GM12891 (cell line): ENCODE results near the gene PHLDB3.

Source experiments
- DNase-seq: peaks from one replicate; pipeline ENCODE4 v3.0.0; 2011; ENCODE audit warnings: low spot score; ENCODE audit not compliant: insufficient read length
- FAIRE-seq: peaks from 2 replicates; lab custom pipeline; 2011; peaks lifted over from hg19 to GRCh38; lab: Jason Lieb, UNC
- PAX5 ChIP-seq: IDR thresholded peaks from 2 replicates; pipeline ENCODE4 v1.6.1; 2011; ENCODE audit warnings: low read length, moderate library complexity, mild to moderate bottlenecking; ENCODE audit not compliant: insufficient read depth, severe bottlenecking
- POLR2A ChIP-seq: IDR thresholded peaks from 2 replicates; pipeline ENCODE4 v1.6.1; 2011; ENCODE audit warnings: low read depth, low read length, control low read depth
- POLR2AphosphoS5 ChIP-seq: IDR thresholded peaks from 2 replicates; pipeline ENCODE4 v1.6.1; 2011; ENCODE audit warnings: low read depth, low read length, control low read depth
- POU2F2 ChIP-seq: IDR thresholded peaks from 2 replicates; pipeline ENCODE4 v1.6.1; 2011; ENCODE audit warnings: low read depth, mild to moderate bottlenecking, control low read depth, low read length, moderate library complexity
- SPI1 ChIP-seq: IDR thresholded peaks from 2 replicates; pipeline ENCODE4 v1.6.1; 2011; ENCODE audit warnings: low read depth, low read length, control low read depth
- TAF1 ChIP-seq: IDR thresholded peaks from 2 replicates; pipeline ENCODE4 v1.6.1; 2011; ENCODE audit warnings: low read depth, low read length, control low read depth

Gene PHLDB3

GRCh38 chr19:43511324-43511723 lies 6.8 kb upstream of the PHLDB3 start:
- DNase-seq (no peak), FAIRE-seq (no peak)
- TF ChIP-seq SPI1 (no peak), TAF1 (no peak), POU2F2 (no peak), POLR2A (no peak), POLR2AphosphoS5 (no peak), PAX5 (no peak)

GRCh38 chr19:43510713-43511112 lies 6.2 kb upstream of the PHLDB3 start:
- TF ChIP-seq TAF1 = no peak
- DNase-seq (no peak), FAIRE-seq (no peak)

DNA sequence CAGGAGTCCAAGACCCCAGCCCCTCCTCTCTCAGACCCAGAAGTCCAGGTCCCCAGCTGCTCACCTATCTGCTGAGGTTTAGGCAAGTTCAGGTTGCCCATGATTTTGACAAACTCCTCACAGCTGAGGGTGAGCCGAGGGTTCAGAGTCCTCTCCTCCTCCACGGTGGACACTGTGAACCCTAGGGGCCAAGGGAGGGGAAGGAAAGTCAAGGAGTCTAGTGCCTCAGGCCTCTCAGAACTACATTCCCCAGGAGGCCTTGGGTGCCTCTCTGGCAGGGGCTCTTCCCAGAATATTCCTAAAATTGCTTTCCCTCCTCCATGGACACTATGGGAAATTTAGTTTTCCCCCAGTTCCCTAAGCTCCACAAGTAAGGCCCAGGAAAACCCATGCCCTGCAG lies 3.3 kb upstream of the PHLDB3 start:
- FAIRE-seq = no peak
- TF ChIP-seq POU2F2 (no peak), POLR2A (no peak), TAF1 (no peak), PAX5 (no peak), SPI1 (no peak), POLR2AphosphoS5 (no peak)

GRCh38 chr19:43506629-43507028 lies 2.1 kb upstream of the PHLDB3 start:
- FAIRE-seq = no peak
- DNase-seq = no peak
- TF ChIP-seq POLR2A = no peak
- no peak for TF ChIP-seq PAX5
- no peak for TF ChIP-seq POLR2AphosphoS5
- no peak for TF ChIP-seq TAF1
- no peak for TF ChIP-seq POU2F2

More for the DNA sequence above, 3.3 kb upstream of the PHLDB3 start:
- DNase-seq = no peak

GRCh38 chr19:43505941-43506340 lies 1.4 kb upstream of the PHLDB3 start:
- no peak for DNase-seq
- FAIRE-seq = no peak
- no peak for TF ChIP-seq POU2F2
- TF ChIP-seq SPI1 = no peak
- no peak for TF ChIP-seq POLR2AphosphoS5
- no peak for TF ChIP-seq TAF1
- TF ChIP-seq PAX5 = no peak
- TF ChIP-seq POLR2A = no peak

DNA sequence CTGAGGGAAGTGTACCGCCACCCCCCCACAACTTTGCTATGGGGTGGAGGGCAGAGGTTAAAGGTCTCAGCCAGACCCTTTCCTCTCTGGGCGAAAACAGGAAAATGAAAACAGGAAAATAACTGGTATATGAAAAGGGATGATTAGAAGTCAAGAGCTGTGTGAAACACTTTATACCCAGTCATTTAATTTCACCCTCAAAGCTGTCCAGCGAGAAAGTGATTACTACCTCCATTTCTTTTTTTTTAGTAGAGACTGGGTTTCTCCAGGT lies 575 bp upstream of the PHLDB3 start:
- DNase-seq (no peak), FAIRE-seq (no peak)
- TF ChIP-seq POLR2AphosphoS5 (no peak), POLR2A (no peak), TAF1 (no peak), SPI1 (no peak), POU2F2 (no peak), PAX5 (no peak)

DNA sequence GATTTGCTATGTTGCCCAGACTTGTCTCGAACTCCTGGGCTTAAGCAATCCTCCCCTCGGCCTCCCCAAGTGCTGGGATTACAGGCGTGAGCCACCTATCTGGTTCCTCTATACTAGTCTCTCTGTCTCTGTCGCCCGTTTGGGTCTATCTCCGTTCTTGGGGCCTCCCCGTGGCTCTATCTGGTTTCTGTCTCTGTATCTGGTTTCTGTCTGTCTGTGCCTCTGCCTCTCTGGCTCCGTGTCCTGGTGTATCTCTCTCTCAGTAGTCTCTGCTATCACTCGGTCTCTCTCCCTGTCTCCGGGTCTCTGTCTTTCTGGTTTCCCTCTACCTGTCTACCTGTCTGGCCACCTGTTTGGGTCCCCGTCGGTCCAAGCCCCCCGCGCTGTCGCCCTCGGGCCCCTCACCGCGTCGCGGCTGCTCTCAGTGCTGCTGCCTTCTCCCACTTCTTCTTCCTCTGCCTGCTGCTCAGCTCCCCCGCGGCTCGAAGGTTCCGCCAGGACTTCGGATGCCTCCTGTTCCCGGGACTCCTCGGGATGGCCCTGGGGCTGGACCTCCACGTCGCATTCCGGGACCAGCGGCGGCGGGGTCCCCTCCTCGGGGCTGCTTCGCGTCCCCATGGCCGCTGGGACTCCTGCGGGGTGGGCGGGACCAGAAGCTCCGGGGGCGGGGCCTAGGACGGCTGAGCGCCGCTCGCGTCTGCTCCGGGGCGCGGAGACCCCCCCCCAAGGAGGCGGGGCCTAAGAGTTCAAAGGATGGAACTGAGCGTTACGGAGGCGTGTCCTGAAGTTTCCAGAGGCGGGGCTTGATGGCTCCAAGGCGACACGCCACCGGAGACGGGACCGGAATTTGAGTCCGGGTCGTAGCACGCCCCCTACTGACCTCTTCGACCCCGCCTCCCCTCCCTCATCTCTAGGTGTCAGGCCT lies 783 bp downstream of the PHLDB3 start:
- peak; percentile 98 for DNase-seq
- peak; percentile 97 for FAIRE-seq
- TF ChIP-seq POLR2AphosphoS5 = no peak
- TF ChIP-seq TAF1 = 0 out of 2 replicates have a peak, but pooled peaks have one; percentile 12
- no peak for TF ChIP-seq POLR2A
- no peak for TF ChIP-seq PAX5
- 0 out of 2 replicates have a peak, but pooled peaks have one; percentile 29 for TF ChIP-seq SPI1

DNA sequence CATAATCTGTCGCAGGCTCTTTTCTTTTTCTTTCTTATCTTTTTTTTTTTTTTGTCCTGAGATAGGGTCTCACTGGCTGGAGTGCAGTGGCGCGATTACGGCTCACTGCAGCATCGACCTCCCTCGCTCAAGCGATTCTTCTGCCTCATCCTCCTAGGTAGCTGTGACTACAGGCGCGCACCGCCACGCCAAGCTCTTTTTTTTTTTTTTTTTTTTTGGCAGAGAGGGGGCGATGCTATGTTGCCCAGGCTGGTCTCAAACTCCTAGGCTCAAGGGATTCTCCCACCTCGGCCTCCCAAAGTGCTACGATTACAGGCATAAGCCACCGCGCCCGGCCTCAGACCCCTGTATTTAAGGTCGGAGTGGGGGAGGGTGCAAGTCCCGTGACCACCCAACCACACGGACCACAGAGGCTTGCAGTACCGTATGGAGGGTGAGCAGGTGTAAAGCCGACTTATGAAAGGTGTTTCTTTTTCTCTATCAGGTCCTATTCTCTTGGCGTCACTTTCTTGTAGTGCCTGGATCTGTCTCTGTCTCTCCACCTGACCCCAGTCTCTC lies 2.0 kb downstream of the PHLDB3 start:
- no peak for FAIRE-seq
- TF ChIP-seq TAF1 (no peak), POLR2AphosphoS5 (no peak), POLR2A (no peak), POU2F2 (no peak), PAX5 (no peak), SPI1 (no peak)

GRCh38 chr19:43501661-43502418 lies 2.7 kb downstream of the PHLDB3 start:
- TF ChIP-seq POLR2A = no peak
- no peak for TF ChIP-seq TAF1
- TF ChIP-seq POU2F2 = no peak
- TF ChIP-seq SPI1 = no peak
- TF ChIP-seq POLR2AphosphoS5 = no peak
- no peak for TF ChIP-seq PAX5
- DNase-seq (no peak), FAIRE-seq (no peak)

More for the DNA sequence above, 2.0 kb downstream of the PHLDB3 start:
- no peak for DNase-seq
